HepG2 (cell line): ENCODE data around the gene THUMPD2. TPM values are rescaled to one million over a fixed set of nuclear protein-coding genes. Genes with fewer than 3 reads are reported as not detected.

Experiments used
- FIP1L1 ChIP-seq: fragments of 200-400 bp; formaldehyde crosslinking; IDR thresholded peaks from 2 replicates; pipeline ENCODE4 v1.6.1; 2018; ENCODE audit warnings: low read depth, mild to moderate bottlenecking, low read length, moderate library complexity, borderline replicate concordance; ENCODE audit not compliant: insufficient read depth
- GTF3A ChIP-seq: sonication (generic); formaldehyde crosslinking; conservative IDR thresholded peaks from 2 replicates; pipeline ENCODE4 v1.4.0; 2020; ENCODE audit warnings: mild to moderate bottlenecking, missing genetic modification reagents
- HCFC1 ChIP-seq: fragments of 150-350 bp; IDR thresholded peaks from 2 replicates; pipeline ENCODE4 v1.6.1; 2014; ENCODE audit warnings: low read depth, low read length
- HNRNPH1 ChIP-seq: fragments of 200-400 bp; formaldehyde crosslinking; optimal IDR thresholded peaks from 2 replicates; pipeline ENCODE3; 2017; ENCODE audit warnings: mild to moderate bottlenecking, low read depth, low read length
- IKZF4 ChIP-seq: sonication (generic); formaldehyde crosslinking; IDR thresholded peaks from 2 replicates; pipeline ENCODE4 v1.5.1; 2020; ENCODE audit warnings: borderline replicate concordance, mild to moderate bottlenecking, low read depth, missing genetic modification reagents; ENCODE audit errors: not compliant biosample characterization
- MAFG ChIP-seq: sonication (generic); formaldehyde crosslinking; IDR thresholded peaks from 2 replicates; pipeline ENCODE4 v1.5.1; 2020; ENCODE audit warnings: mild to moderate bottlenecking, missing genetic modification reagents
- MEIS2 ChIP-seq: sonication (generic); formaldehyde crosslinking; IDR thresholded peaks from 2 replicates; pipeline ENCODE4 v1.9.0; 2021; ENCODE audit warnings: mild to moderate bottlenecking, missing genetic modification reagents
- MYC ChIP-seq: sonication (generic); formaldehyde crosslinking; IDR thresholded peaks from 2 replicates; pipeline ENCODE4 v1.9.0; 2021; ENCODE audit warnings: missing genetic modification reagents, borderline replicate concordance
- NFRKB ChIP-seq: fragments of 450-650 bp; IDR thresholded peaks from 2 replicates; pipeline ENCODE4 v1.6.1; 2017
- NR2C2 ChIP-seq: sonication (generic); formaldehyde crosslinking; IDR thresholded peaks from 2 replicates; pipeline ENCODE4 v1.4.0; 2020; ENCODE audit warnings: missing genetic modification reagents, mild to moderate bottlenecking, moderate library complexity, borderline replicate concordance
- PAX8 ChIP-seq: sonication (generic); formaldehyde crosslinking; IDR thresholded peaks from 2 replicates; pipeline ENCODE4 v1.8.0; 2022; ENCODE audit warnings: mild to moderate bottlenecking, missing genetic modification reagents, borderline replicate concordance
- PPARG ChIP-seq: conservative IDR thresholded peaks from 2 replicates; pipeline ENCODE4 v1.6.1; 2016; ENCODE audit warnings: missing biosample characterization, missing genetic modification reagents
- SALL1 ChIP-seq: sonication (generic); formaldehyde crosslinking; IDR thresholded peaks from 2 replicates; pipeline ENCODE4 v1.8.0; 2022; ENCODE audit warnings: mild to moderate bottlenecking, missing genetic modification reagents
- ZEB1 ChIP-seq: IDR thresholded peaks from 2 replicates; pipeline ENCODE4 v1.6.1; 2012; ENCODE audit warnings: mild to moderate bottlenecking, low read depth, inconsistent platforms; ENCODE audit not compliant: insufficient replicate concordance
- ZNF138 ChIP-seq: sonication (generic); formaldehyde crosslinking; IDR thresholded peaks from 2 replicates; pipeline ENCODE4 v1.5.0; 2020; ENCODE audit warnings: mild to moderate bottlenecking, low read depth, missing genetic modification reagents
- ZNF253 ChIP-seq: sonication (generic); formaldehyde crosslinking; IDR thresholded peaks from 2 replicates; pipeline ENCODE4 v1.8.0; 2022; ENCODE audit warnings: mild to moderate bottlenecking, missing genetic modification reagents, borderline replicate concordance
- ZNF468 ChIP-seq: sonication (generic); formaldehyde crosslinking; IDR thresholded peaks from 2 replicates; pipeline ENCODE4 v1.8.0; 2022; ENCODE audit warnings: mild to moderate bottlenecking, moderate library complexity, missing genetic modification reagents
- ZNF557 ChIP-seq: sonication (generic); formaldehyde crosslinking; IDR thresholded peaks from 2 replicates; pipeline ENCODE4 v1.4.0; 2020; ENCODE audit warnings: missing genetic modification reagents
- ZNF670 ChIP-seq: sonication (generic); formaldehyde crosslinking; IDR thresholded peaks from 2 replicates; pipeline ENCODE4 v1.8.0; 2022; ENCODE audit warnings: mild to moderate bottlenecking, missing genetic modification reagents, borderline replicate concordance
- ZNF777 ChIP-seq: sonication (generic); formaldehyde crosslinking; IDR thresholded peaks from 2 replicates; pipeline ENCODE4 v1.4.0; 2020; ENCODE audit warnings: missing genetic modification reagents
- ZNF782 ChIP-seq: sonication (generic); formaldehyde crosslinking; IDR thresholded peaks from 2 replicates; pipeline ENCODE4 v1.4.0; 2020; ENCODE audit warnings: missing genetic modification reagents, mild to moderate bottlenecking, borderline replicate concordance
- ZNF788 ChIP-seq: sonication (generic); formaldehyde crosslinking; IDR thresholded peaks from 2 replicates; pipeline ENCODE4 v1.5.0; 2020; ENCODE audit warnings: mild to moderate bottlenecking, missing genetic modification reagents, borderline replicate concordance
- ZNF792 ChIP-seq: IDR thresholded peaks from 2 replicates; pipeline ENCODE4 v1.6.1; 2016
- ZSCAN29 ChIP-seq: sonication (generic); formaldehyde crosslinking; conservative IDR thresholded peaks from 2 replicates; pipeline ENCODE4 v1.4.0; 2020; ENCODE audit warnings: mild to moderate bottlenecking, missing genetic modification reagents
- polyA plus RNA-seq, 8 experiments: library from polyadenylated mRNA; depleted of rRNA in 3 of 8; stranded (reverse) in 7 of 8; unstranded in 1 of 8; fragments of >200 nt; fragmentation: Illumina TruSeq in 4 of 8; extraction: Trizol in 4 of 8; gene quantifications; 2 replicates each; pipeline versions ENCODE4 v1.2.1 to v1.2.3, GENCODE V29; 2011 to 2016; ENCODE audit warnings: low read depth in 4 of 8, missing spikeins in 1 of 8, mixed read lengths in 1 of 8; ENCODE audit not compliant: insufficient read depth in 1 of 8
- total RNA-seq, 5 experiments: library from RNA; depleted of rRNA; stranded (reverse); fragments of >200 nt; fragmentation: Illumina TruSeq; extraction: Trizol; gene quantifications; 2 replicates each; pipeline ENCODE4 v1.2.3, GENCODE V29; 2016; ENCODE audit warnings: low read depth in 1 of 5
- TF ChIP-seq, protein P1 (sequence below): sonication (generic); formaldehyde crosslinking; IDR thresholded peaks from 2 replicates; pipeline ENCODE4 v1.5.0; 2020; ENCODE audit warnings: missing genetic modification reagents
- TF ChIP-seq, protein P2 (sequence below): sonication (generic); formaldehyde crosslinking; IDR thresholded peaks from 2 replicates; pipeline ENCODE4 v1.8.1; 2023; ENCODE audit warnings: mild to moderate bottlenecking, missing genetic modification reagents
- TF ChIP-seq, protein P3 (sequence below): sonication (generic); formaldehyde crosslinking; conservative IDR thresholded peaks from 2 replicates; pipeline ENCODE4 v1.8.0; 2022; ENCODE audit warnings: mild to moderate bottlenecking, moderate library complexity, missing genetic modification reagents

THUMPD2 gene
- total and polyA plus RNA-seq, 2 of the 13 experiments (the other 11 are each of a cell fraction or from before 2014, with no cell fraction given), result 11.8 to 15.6 TPM

DNA sequence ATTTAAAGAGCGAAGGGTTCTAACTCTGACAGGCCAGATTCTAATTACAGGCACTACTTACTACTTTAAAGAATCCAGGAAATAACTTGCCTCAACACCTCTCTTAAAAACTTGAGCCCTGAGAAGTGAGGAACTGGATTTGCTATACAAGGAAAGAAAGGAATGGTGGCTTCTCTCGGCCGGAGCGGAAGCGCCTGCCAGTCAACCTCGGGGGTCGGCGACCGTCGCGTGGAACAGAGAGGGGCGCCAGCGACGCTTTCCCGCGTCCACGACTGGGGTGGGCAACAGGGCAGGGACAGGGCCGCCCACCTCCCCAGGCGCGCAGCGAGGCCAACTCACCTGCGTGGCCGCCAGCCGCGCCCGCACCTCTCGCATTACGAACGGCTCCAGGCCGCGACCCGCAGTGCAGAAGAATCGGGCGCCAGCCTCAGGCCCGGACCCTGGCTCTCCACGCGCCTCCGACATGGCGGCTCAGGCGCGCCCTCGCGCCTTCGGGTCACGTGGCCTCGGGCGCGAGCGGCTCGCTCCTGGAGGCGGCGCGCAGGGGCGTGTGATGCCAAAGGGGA, at the start of gene THUMPD2 (continued):
- peak; percentile 86; the same call in 1 of the 2 replicates for TF ChIP-seq ZNF253 (CRISPR knock-in tag)
- TF ChIP-seq, protein P1, sequence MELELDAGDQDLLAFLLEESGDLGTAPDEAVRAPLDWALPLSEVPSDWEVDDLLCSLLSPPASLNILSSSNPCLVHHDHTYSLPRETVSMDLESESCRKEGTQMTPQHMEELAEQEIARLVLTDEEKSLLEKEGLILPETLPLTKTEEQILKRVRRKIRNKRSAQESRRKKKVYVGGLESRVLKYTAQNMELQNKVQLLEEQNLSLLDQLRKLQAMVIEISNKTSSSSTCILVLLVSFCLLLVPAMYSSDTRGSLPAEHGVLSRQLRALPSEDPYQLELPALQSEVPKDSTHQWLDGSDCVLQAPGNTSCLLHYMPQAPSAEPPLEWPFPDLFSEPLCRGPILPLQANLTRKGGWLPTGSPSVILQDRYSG, result peak; percentile 96
- TF ChIP-seq ZNF468 (CRISPR knock-in tag), result peak; percentile 60; the same call in 1 of the 2 replicates
- TF ChIP-seq SALL1 (CRISPR knock-in tag), result peak; percentile 96
- peak; percentile 89; the same call in 1 of the 2 replicates for TF ChIP-seq ZNF557 (CRISPR knock-in tag)
- TF ChIP-seq ZNF670 (CRISPR knock-in tag), result no peak; the same call in 1 of the 2 replicates
- TF ChIP-seq ZNF792 (CRISPR knock-in tag), result peak; percentile 40; the same call in 1 of the 2 replicates
- TF ChIP-seq GTF3A, result peak; percentile 72; the same call in 1 of the 2 replicates
- TF ChIP-seq ZNF777 (CRISPR knock-in tag), result peak; percentile 91
- peak; percentile 78; the same call in 1 of the 2 replicates for TF ChIP-seq ZNF138
- TF ChIP-seq IKZF4 (CRISPR knock-in tag), result peak; percentile 99
- TF ChIP-seq ZNF788 (CRISPR knock-in tag), result peak; percentile 84; the same call in 1 of the 2 replicates
- TF ChIP-seq, protein P2, sequence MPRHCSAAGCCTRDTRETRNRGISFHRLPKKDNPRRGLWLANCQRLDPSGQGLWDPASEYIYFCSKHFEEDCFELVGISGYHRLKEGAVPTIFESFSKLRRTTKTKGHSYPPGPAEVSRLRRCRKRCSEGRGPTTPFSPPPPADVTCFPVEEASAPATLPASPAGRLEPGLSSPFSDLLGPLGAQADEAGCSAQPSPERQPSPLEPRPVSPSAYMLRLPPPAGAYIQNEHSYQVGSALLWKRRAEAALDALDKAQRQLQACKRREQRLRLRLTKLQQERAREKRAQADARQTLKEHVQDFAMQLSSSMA (CRISPR knock-in tag), result peak; percentile 94; the same call in 1 of the 2 replicates
- TF ChIP-seq NR2C2 (CRISPR knock-in tag), result peak; percentile 47; the same call in 1 of the 2 replicates
- TF ChIP-seq MAFG (CRISPR knock-in tag), result no peak
- TF ChIP-seq, protein P3, sequence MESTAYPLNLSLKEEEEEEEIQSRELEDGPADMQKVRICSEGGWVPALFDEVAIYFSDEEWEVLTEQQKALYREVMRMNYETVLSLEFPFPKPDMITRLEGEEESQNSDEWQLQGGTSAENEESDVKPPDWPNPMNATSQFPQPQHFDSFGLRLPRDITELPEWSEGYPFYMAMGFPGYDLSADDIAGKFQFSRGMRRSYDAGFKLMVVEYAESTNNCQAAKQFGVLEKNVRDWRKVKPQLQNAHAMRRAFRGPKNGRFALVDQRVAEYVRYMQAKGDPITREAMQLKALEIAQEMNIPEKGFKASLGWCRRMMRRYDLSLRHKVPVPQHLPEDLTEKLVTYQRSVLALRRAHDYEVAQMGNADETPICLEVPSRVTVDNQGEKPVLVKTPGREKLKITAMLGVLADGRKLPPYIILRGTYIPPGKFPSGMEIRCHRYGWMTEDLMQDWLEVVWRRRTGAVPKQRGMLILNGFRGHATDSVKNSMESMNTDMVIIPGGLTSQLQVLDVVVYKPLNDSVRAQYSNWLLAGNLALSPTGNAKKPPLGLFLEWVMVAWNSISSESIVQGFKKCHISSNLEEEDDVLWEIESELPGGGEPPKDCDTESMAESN (CRISPR knock-in tag), result peak; percentile 95
- no peak for TF ChIP-seq ZEB1
- TF ChIP-seq HCFC1, result 0 out of 2 replicates have a peak, but pooled peaks have one; percentile 6
- TF ChIP-seq MYC (CRISPR knock-in tag), result peak; percentile 99
- no peak for TF ChIP-seq NFRKB
- peak; percentile 96; the same call in 1 of the 2 replicates for TF ChIP-seq MEIS2
- TF ChIP-seq HNRNPH1, result no peak
- TF ChIP-seq ZNF782 (CRISPR knock-in tag), result peak; percentile 97
- peak; percentile 62; the same call in 1 of the 2 replicates for TF ChIP-seq PAX8 (CRISPR knock-in tag)
- no peak for TF ChIP-seq FIP1L1
- no peak for TF ChIP-seq ZSCAN29 (CRISPR knock-in tag)
- peak; percentile 63; the same call in 1 of the 2 replicates for TF ChIP-seq PPARG (CRISPR knock-in tag)
